Measurements from ENCODE around the gene AFP. TPM values are rescaled to one million over a fixed set of nuclear protein-coding genes. Genes with fewer than 3 reads are reported as not detected.

The AFP gene
- total and polyA plus RNA-seq, 2 of the 8 experiments (the other 6 are each of a cell fraction or from before 2014, with no cell fraction given), result 6.1 to 10.4 TPM

DNA sequence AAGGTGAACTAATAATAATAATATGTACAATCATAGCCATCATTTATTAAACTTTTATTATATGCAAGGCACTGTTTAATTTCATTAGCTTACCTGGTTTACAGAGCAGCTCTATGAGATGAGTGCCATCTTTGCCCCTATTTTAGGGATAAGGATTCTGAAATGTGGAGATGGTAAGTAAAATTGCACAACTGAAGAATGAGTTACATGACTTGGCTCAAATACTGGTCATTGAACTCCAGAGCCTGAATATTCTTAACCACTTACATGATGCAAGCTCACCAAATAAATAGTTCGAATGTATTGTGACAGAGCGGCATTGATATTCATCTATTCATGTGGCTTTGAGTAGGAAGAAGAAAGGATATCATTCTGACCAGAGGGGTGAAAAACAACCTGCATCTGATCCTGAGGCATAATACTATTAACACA is 20.2 kb upstream of the AFP start:
- WGBS, 2 experiments (ENCODE audit: extremely low coverage in 1 of 2, insufficient coverage in 1 of 2, insufficient read length in 1 of 2, insufficient replicate concordance in 2 of 2, low coverage in 1 of 2, low lambda C conversion rate in 2 of 2, missing lambda C conversion rate in 1 of 2), result 90% methylated on average over 2 of the region's 2 CpGs; no CpG with 5 or more reads in 1 of the 2 experiments

More for the DNA sequence above, 20.2 kb upstream of the AFP start:
- DNase-seq (ENCODE audit: low read depth in 1 of 2, low spot score in 2 of 2) (no peak), FAIRE-seq (no peak)
- Histone ChIP-seq H2BK5ac (ENCODE audit: low read depth, low read length) (no peak overlapping the region), H4K5ac (ENCODE audit: insufficient read length, low read depth, low read length) (no peak overlapping the region), H2BK15ac (ENCODE audit: low read length) (no peak overlapping the region), H3K18ac (ENCODE audit: extremely low read depth, low read length) (no peak overlapping the region), H3K27me3 (replicated peaks in 1 of 4; ENCODE audit: control insufficient read depth in 3 of 4, extremely low read depth in 1 of 4, insufficient read depth in 3 of 4, low read length in 3 of 4) (no peaks in the 10 kb centered on the region), H3K14ac (ENCODE audit: insufficient read length) (no peak overlapping the region), H4K8ac (ENCODE audit: extremely low read depth, insufficient read depth, low read length) (no peak overlapping the region), H3K23ac (ENCODE audit: insufficient read length) (no peak overlapping the region), H2AK5ac (ENCODE audit: low read depth, low read length) (no peak overlapping the region), H2AFZ (ENCODE audit: low read length) (no peak overlapping the region), H3K9ac (replicated peaks in 1 of 4; ENCODE audit: extremely low read depth in 1 of 4, low read depth in 3 of 4, low read length in 3 of 4) (no peak overlapping the region), H3K4me3 (ENCODE audit: extremely low read depth in 1 of 4, insufficient read depth in 2 of 4, low read depth in 3 of 4, low read length in 4 of 4) (no peak overlapping the region), H2BK120ac (replicated peaks; ENCODE audit: low read depth, low read length) (no peak overlapping the region), H2BK12ac (ENCODE audit: low read depth, low read length) (no peak overlapping the region), H3K23me2 (ENCODE audit: low read depth, low read length) (no peaks in the 10 kb centered on the region), H3K79me2 (ENCODE audit: control insufficient read depth in 1 of 2, insufficient read depth in 2 of 2, low read length in 2 of 2) (no peaks in the 10 kb centered on the region), H3K4ac (replicated peaks; ENCODE audit: insufficient read length, low read depth, low read length) (no peak overlapping the region), H4K91ac (replicated peaks; ENCODE audit: insufficient read length, low read length) (no peak overlapping the region), H2BK20ac (ENCODE audit: low read length) (no peak overlapping the region), H3K4me1 (replicated peaks in 1 of 4; ENCODE audit: control insufficient read depth in 3 of 4, insufficient read depth in 4 of 4, low read length in 3 of 4) (peaks cover 0 to 4% (median 0%) of the 10 kb centered on the region in 4 experiments; a peak in 3 of 7 replicates), H3K79me1 (ENCODE audit: low read depth, low read length) (no peaks in the 10 kb centered on the region), H3K27ac (ENCODE audit: low read depth, low read length) (no peak overlapping the region), H4K20me1 (replicated peaks in 1 of 2; ENCODE audit: control insufficient read depth in 1 of 2, insufficient read depth in 2 of 2, low read length in 2 of 2) (no peaks in the 10 kb centered on the region), H3K9me3 (ENCODE audit: insufficient read depth in 2 of 2, low read depth in 1 of 2, low read length in 1 of 2) (no peaks in the 10 kb centered on the region), H3K4me2 (ENCODE audit: insufficient read depth in 1 of 2, low read depth in 2 of 2, low read length in 2 of 2) (no peak overlapping the region), H3K56ac (replicated peaks; ENCODE audit: insufficient read length, low read depth, low read length) (no peak overlapping the region), H3K36me3 (ENCODE audit: control insufficient read depth in 2 of 4, insufficient read depth in 4 of 4, low read length in 3 of 4) (no peaks in the 10 kb centered on the region)
- TF ChIP-seq CBX5 (IDR thresholded peaks at IDR 0.05; ENCODE audit: low read depth, low read length) (no peak), CEBPB (IDR thresholded peaks at IDR 0.05; ENCODE audit: low read depth, low read length) (peak; percentile 36; the same call in 1 of the 2 replicates)
- ChIA-PET CTCF (ENCODE audit: partially characterized antibody) (interaction anchor here (0.7 to 1.6 kb wide), 4 partner anchors 9 to 30 kb away, joined by 3 to 6 read pairs (median 4); no protein-coding TSS in a partner anchor), POLR2A (ENCODE audit: partially characterized antibody) (no interaction called here)
